OCI-LY3 (cell line): ENCODE results near the gene ADCY9.

Source experiments
- EZH2phosphoT487 ChIP-seq: fragments of 200-600 bp; shearing (Covaris generic); IDR thresholded peaks from 2 replicates; pipeline ENCODE4 v1.6.1; 2018; ENCODE audit warnings: antibody characterized with exemption, mixed run types, low read depth
- TF ChIP-seq, protein P1 (sequence below): fragments of 200-600, 300-600 bp; sonication (generic); IDR thresholded peaks from 2 replicates; pipeline ENCODE4 v1.5.1; 2014; ENCODE audit warnings: antibody characterized with exemption, low read length, low read depth

DNA sequence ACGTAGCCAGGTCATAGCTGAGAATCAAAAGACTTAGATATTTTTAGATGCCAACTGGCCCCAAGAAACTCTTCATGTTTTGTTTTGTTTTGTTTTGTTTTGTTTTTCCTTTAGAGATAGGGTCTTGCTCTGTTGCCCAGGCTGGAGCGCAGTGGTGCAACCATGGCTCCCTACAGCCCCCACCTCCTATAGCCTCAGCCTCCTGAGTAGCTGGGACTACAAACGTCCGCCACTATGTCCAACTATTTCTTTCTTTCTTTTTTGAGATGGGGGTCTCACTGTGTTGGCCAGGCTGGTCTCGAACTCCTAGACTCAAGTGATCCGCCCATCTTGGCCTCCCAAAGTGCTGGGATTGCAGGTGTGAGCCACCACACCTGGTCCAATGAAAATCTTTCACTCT is 107.1 kb downstream of the ADCY9 start:
- TF ChIP-seq, protein P1, sequence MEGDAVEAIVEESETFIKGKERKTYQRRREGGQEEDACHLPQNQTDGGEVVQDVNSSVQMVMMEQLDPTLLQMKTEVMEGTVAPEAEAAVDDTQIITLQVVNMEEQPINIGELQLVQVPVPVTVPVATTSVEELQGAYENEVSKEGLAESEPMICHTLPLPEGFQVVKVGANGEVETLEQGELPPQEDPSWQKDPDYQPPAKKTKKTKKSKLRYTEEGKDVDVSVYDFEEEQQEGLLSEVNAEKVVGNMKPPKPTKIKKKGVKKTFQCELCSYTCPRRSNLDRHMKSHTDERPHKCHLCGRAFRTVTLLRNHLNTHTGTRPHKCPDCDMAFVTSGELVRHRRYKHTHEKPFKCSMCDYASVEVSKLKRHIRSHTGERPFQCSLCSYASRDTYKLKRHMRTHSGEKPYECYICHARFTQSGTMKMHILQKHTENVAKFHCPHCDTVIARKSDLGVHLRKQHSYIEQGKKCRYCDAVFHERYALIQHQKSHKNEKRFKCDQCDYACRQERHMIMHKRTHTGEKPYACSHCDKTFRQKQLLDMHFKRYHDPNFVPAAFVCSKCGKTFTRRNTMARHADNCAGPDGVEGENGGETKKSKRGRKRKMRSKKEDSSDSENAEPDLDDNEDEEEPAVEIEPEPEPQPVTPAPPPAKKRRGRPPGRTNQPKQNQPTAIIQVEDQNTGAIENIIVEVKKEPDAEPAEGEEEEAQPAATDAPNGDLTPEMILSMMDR, result no peak
- no peak for TF ChIP-seq EZH2phosphoT487
